ENCODE results near the gene SPOCK1.

The SPOCK1 gene

DNA sequence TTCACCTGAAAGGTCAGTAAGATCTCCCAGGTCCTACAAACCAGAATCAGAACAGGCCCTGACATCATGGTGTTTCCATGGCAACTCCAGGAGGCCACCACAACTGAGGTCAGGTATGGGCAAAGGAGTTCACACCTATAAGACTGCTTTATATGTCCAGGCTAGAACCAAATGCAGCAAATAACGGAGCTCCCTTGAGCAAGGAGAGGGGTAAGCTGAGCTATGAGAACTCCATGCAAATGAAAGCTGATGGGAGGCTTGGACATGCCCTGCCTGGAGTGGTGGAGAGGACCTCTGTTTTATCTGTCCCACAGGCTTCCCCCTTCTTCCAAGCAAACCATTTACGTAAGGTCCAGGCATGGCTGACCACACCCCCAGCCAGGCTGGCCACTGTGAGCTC lies 207.7 kb downstream of the SPOCK1 start:
- no peak for DNase-seq (ENCODE audit: low read depth)

DNA sequence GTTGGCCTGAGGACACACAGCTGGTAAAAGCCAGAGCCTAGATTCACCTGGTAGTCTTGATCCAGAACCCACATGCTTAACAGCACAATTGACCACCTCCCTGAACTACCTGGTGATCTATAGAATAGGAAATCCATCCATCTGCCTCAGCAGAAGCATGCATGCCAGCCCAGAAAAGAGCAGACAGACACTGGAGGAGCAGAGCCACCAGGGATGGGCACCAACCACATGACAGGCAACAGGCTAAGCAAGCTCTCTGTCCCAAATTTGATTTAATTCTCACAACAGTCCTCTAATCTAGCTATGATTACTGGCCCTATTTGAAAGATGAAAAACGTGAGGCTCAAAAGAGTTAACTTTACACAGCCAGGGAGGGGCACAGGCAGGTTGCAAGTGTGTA lies 208.1 kb downstream of the SPOCK1 start:
- DNase-seq (ENCODE audit: low read depth): no peak

DNA sequence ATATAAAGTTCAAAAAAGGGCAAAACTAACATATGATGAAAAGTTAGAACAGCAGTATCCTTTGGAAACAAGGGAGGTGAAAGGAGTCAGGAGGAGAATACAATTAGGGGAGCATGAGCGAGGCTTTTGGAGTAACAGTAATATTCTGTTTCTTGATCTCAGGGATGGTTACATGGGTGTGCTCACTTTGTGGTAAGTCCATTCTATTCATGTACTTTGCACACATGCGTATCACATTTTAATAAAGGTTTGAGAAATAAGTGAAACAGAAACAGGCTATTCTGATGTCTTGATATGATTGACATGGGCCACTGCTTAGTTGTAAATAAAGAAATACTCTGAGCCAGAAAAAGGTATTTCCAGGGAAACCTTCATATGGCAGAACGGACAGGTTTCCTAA lies 208.8 kb downstream of the SPOCK1 start:
- no peak for DNase-seq (ENCODE audit: low read depth)

DNA sequence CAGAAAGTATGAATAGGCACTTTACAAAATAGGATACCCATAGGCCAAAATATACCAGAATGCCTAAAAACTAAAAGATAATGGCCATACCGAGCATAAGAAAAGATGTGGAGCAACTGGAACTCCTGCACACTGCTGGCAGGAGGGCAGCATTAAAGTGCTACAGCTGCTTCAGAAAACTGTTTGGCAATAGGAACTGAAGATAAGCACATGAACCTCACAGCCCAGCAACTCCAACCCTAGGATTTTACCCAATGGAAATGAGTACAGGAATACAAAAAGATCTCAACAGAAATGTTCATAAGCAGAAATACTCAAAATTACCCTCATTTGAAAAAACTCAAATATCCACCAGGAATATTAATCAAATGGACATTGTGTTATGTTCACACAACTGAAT lies 209.3 kb downstream of the SPOCK1 start:
- no peak for DNase-seq (ENCODE audit: low read depth)

DNA sequence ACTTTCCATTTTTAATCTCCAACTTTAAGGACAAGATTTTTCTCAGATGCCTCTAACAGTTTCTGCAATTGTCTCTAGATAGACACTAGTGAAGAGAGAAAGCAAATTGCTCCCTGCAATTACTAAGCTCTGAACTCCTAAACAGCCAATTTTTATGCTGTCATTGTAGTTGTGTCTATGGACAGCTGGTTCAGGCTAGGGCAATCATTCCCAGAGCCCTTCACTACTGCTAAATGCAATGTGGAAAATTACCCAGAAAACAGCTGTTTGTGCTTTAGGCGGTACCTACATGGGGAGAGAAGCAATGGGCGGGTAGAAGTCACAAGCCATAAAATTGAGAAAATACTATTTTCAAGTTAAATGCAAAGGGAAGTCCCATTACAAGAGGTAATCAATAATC lies 211.6 kb downstream of the SPOCK1 start:
- DNase-seq (ENCODE audit: low read depth): no peak

DNA sequence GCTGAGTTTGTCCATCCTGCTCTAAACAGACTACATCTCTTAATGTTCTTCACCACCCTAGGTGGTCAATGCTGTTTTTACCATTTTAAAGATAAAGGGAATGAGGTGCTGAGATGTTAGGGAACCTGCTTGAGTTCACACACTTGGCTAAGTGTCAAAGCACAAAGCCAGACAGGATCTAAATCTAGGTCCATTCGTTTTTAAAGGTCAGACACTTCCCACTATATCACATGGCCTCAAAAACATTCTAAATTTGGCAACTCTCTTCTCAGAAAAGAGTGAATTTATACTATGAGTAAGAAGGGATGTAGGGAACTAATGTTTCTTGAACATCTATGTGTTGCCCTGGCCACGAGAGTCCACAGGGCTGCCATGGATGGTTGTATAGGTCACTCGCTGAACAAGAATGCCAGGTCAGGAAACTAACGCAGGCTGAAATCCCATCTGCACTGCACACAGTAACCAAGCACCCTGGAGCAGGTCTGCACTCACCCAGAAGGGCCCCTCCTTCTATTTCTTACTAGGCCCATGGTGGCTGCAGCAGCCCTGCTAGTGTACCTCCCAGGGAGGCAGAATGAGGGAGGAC lies 213.0 kb downstream of the SPOCK1 start:
- no peak for DNase-seq (ENCODE audit: low read depth)

DNA sequence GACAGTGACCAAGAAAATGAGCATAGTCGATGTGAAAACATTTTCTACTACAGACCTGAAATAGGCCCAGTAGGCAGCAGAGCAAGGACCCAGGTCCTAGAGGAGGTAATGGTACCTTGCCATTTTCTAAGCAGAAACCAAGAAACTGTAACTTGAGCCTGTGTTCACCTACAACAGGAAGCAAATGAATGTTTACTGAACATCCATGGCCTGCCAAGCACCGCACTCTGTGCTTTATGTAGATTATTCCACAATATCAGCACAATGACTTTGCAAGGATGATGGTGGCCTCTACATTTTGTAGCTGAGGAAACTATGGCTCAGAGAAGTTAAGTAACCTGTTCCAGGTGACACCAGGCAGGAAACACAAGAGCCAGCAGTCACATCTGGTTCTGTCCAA lies 215.3 kb downstream of the SPOCK1 start:
- DNase-seq (ENCODE audit: low read depth): no peak

DNA sequence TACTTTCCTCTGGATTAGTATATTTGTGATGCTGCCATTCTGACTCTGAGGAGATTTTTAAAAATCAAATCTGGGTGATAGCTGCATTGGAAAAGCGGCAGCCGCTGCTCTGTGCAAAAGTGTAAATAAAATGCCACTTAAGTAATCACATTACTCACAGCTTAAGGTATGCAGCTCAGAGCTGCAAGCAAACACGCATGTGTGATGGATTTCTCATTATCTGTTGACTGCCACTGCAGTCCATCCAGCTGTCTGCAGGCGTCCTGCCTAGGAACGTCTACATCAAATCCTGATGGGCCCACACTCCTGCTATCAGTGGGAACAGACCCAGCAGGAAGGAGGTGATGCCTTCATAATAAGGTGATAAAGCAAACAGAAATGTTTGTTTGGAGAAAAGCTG lies 216.9 kb downstream of the SPOCK1 start:
- no peak for DNase-seq (ENCODE audit: low read depth)

DNA sequence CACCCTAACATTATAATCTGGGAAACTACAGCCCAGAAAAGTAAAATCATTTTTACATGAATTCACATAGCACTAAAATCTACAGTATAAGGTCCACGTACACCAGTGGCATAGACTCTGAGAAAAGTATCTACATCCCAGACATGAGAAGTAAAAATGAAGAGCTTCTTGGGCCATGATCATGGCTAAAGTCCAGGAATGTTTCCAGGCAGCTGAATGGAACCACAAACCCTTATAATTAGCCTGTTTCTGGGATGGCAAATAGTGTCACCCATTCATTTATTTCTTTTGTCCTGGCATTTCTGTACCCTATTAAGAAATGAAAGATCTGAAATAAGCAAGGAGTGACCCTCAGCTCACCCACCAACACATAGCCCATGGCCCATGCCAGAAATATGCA lies 217.9 kb downstream of the SPOCK1 start:
- no peak for DNase-seq (ENCODE audit: low read depth)

DNA sequence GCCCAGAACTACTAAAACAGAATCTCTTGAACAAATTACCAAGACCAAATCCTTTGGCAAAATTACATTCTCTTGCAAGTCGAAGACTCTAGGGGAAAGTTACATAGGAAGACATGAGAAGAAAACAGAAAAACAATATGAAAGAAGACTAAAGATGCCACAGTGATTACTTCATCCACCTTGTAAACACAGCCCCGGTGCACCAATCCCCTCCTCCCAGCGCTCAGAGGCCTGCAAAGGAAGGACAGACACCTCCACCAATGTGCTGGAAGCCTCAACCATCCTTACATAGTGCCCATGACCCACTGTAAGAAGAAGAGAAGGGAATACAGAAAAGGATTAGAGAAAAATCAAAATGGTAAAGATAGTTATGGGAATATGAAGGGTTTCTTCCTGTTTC lies 218.5 kb downstream of the SPOCK1 start:
- no peak for DNase-seq (ENCODE audit: low read depth)

DNA sequence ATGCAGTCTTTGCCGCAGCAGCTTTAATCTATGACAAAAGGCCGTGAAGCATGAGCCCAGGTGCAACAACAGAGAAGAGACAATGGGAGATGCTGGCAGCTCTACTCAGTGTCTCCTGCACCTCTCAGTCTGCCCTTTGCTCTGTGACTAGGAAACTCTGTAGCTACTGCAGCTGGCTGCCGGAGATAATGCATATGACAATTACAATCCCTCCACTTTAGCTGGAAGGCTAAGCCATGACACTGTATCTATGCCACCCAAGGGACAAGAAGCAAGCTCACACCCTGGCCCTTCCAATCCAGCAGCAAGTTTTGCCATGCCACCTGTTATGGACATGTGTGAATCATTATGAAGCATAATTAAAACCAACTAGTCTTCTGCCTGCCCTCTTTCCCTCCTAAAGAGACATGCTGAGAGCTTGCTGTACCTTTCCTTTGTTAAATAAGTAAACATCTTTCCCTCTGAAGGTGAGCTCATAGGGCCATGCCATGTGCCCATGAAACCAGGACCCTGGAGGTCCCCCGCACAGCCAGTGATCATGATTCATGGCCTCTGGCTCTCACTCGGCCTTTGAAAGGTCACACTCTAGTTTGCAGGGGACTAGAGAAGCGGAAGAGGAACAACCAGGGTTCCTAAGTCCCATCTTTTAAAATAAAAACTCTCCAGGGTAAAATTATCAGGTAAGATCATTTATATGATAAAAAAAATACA lies 219.4 kb downstream of the SPOCK1 start:
- no peak for DNase-seq (ENCODE audit: low read depth)

DNA sequence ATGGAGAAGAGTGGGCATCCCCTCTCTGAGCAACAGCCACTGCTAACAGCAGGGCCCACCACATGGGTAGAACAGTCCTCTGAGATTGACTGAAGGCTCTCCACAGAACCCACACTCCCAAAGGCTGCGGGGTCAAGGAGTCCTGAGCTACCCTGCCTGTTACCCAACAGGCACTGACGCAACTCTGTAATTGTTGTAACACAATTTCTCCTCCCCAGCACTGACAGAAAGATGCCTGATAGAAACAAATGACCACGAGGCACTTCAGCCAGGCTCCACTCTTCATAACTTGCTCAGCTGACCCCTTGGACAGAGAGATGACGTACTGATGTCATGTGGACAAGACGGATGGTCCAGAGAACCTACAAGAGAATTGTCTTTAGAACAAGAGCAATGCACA lies 220.7 kb downstream of the SPOCK1 start:
- no peak for DNase-seq (ENCODE audit: low read depth)

DNA sequence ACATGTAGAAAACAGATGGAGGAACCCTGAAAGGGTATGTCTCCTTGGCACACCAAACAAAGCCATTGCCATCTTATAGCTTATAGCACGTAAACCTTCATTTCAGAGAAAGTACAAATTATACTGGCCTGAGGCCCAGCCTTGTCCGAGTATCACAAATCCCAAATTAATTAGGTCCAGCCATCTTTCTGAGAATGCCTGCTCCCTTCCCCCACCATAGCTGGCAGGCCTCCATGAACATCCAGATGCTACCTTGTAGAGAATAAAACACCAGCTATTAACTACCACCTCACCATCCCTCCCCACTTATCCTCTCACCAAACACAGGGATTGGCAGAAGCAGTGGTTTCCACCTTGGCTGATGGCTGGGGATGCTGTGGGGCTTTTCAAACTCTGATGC lies 224.0 kb downstream of the SPOCK1 start:
- no peak for DNase-seq (ENCODE audit: low read depth)

DNA sequence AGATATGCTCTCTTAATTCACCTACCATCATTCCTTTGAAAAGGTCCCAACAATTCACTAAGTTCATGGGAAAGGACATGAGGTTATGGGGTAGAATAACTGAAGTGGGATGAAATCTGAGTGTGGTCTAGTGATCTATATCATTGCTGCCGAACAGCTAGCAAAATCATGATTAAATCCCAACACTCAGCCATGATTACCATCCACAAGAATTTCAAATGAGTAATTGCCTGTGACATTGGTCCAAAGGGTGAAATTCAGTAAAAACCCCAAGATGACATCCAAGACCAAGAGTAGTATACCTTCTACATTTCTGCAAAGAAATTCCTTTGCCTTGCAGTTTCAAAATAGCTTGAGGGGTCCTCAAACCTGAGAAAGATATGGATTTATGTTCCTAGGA lies 225.6 kb downstream of the SPOCK1 start:
- DNase-seq (ENCODE audit: low read depth): no peak

DNA sequence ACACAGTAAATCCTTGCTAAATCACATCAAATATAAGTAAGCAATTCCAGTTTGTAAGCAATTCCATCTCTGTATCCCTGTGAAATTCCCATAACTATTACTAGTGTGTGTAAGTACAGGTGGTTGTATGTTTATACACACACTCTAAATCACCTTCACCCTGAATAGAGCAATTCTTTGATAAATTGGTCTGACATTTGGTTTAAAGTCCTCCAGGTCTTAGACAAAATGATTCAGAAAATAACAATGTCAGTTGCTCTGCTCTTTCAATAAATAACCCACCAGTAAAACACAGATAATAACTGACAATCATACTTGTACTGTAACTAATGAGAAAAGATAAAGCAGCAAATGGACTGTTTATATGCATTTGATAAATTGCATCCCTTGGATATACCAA lies 226.3 kb downstream of the SPOCK1 start:
- DNase-seq (ENCODE audit: low read depth): no peak

DNA sequence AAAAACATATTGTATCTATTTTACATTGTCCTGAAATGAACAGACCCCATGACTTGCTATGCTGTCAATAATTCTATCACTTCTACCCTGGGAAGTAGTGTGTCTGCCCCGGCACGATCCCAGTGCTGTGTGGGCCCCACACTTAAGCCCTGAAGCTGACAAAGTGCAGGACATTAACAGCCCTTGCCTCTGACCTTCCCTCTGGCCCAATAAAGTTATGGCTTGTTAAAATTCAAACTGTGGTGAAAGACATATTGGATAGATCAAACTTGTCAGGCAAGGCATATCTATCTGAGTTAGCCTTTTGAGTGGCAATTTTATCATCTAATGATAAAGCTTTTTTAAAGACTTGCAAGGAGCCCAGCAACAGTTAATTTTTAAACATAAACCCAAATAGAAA lies 229.2 kb downstream of the SPOCK1 start:
- no peak for DNase-seq (ENCODE audit: low read depth)

DNA sequence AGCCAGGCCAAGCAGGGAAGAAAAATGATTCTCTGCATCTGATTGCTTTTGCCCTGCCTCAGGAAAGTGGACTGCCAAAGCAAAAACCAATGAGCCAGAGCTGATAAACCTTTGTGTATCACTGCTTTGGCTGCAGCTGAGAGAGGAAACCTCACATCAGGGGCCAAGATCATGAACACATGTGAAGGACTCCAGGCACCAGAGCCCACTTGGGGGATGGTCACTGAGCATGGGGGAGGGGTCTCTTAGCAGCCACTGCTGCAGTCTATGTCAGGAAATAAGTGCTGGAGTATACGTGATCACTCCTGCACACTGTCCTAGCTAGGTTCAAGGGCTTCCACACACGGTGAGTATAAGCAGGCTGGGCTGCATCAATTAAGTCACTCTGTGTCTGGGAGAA lies 229.9 kb downstream of the SPOCK1 start:
- DNase-seq (ENCODE audit: low read depth): no peak

DNA sequence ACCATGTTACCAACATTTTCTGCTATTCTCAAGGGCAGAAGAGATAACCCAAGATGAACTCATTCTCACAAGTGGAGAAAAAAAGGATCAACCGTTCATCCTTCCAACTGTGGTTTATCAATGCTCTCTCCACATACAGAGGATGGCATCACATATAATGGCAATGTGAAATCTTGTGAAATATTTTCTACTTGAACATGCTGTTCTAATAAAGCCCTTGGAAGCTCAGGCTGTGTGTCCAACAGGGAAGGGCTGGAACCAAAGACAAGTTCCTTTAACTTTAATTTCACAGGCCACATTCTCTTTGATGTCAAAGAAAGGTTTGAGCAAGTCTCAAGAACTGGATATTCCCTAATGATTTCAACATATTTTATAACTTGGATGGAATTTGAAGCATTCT lies 230.5 kb downstream of the SPOCK1 start:
- DNase-seq (ENCODE audit: low read depth): no peak

DNA sequence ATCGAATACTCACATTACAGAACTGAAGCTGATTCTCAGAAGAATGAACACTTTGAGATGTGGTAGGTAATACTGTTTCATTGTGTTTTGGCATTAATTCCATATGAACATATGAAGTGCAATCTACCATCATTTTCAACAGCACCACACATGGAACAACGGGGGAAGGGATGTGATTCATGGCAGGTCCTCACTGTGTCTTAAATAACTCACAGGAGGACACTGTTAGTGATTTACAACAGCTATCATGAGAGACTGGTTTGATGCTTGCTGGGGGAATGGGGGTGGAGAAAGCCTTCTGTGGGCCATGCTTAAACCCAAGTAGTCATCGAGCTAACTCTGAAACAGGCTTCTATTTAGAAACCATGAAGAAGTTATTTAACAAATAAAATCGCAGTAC lies 232.9 kb downstream of the SPOCK1 start:
- DNase-seq (ENCODE audit: low read depth): no peak

DNA sequence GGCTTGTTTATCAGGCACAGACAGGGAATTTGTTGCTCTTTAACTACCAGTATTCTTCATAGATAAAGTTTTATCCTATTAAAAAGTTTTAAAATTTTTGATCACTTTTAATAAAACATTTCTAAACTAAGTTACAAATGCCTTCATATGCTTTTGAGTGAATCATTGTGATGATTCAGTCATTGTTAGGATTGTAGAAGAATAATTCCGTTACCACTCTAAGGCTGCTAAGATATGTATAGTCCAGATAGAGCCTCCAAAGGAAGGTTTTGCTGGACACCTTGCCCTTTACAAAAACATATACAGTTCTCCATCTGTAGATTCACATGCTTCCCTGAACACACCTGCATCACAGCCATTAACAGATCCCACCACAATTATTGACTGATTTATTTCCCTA lies 233.7 kb downstream of the SPOCK1 start:
- DNase-seq (ENCODE audit: low read depth): no peak

DNA sequence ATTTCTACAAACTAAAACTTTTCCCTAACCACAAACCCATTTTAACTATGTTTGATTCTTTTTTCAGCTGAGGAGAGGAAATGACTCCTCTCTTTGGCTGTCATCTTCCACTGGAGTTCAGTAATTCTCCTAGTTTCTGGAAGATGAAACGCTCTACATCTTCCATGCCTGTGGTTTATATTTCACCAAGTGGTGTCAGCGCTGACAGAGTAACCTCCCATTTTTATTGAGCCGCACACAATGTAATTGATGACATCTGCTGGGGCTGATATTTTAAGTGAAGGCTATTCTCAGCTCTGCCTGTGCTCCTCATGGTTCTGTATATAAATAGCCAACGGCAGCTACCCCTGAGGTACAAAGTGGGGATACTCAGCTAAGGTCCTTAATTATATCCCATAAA lies 234.6 kb downstream of the SPOCK1 start:
- DNase-seq (ENCODE audit: low read depth): no peak

DNA sequence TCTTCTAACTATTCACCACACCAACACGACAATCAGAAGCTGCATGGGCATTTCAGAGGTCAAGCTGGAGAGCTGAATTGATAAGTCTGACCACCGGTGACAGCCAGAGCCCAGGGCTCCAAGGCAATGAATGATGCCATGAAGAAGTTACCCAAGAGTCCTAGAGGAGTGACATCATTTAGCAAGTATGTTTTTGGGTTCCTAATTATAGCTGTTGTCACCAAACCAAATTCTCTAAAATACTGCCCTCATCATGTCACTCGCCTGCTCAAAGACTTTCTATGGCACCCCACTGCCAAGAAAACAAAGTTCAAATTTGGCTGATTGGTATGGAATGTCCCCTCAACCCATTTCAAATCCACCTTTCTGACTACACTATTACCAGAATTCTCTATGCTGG lies 235.1 kb downstream of the SPOCK1 start:
- no peak for DNase-seq (ENCODE audit: low read depth)

DNA sequence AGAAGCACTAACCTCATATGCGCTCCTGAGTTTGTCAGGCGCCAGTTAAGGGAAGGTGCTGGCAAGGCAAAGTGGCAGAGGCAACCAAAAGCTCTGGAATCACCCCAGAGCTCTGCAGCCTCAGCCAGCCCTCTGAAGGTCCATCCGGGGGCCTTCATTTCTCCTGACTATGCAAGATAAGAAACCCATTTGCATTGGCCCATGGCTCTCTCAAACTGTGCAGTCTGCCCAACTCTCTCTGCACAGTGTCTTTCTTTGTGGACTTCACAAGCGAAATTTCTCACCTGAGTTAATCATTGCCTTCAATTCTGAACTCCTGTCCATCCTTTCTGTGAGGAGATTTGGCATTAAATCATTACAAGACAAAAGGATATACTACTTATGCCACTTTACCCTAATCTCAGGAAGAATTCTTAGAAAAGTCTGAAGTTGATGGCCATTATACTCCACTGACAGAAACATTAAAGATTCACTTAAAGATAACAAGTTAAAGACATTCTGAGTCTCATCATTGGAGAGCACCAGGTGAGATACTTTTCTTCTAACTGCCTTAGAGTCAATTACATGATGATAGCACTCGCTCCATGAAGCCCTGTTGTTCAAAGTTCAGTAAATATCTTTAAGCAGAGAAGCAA lies 235.6 kb downstream of the SPOCK1 start:
- no peak for DNase-seq (ENCODE audit: low read depth)

DNA sequence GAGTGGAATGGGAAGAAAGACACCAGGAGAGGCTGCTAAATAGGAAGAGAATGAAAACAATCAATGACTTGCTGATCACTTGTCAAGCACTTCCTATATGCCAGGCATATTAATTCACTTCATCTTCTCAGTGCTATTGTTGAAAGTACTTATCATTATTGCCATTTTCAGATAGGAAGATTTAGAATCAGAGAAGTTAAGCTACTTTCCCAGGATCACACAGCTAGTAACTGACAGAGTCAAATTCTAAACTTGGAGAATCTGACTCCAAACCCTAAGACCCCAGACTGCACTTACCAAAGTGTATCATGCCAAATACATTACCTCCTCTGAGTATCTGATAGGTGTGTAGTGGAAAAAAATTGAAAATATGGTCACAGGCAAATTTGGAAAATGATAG lies 236.3 kb downstream of the SPOCK1 start:
- DNase-seq (ENCODE audit: low read depth): no peak

Measured in stimulated activated CD8-positive, alpha-beta memory T cell treated with anti-CD3 and anti-CD28 coated beads, Interleukin-12 subunit alpha, Interleukin-12 subunit beta, amount 100 ng/mL, for 1 hour (primary cell).